Omental fat pad (tissue), 4 donors: Measurements from ENCODE around the gene ACOT11. TPM values are rescaled to one million over a fixed set of nuclear protein-coding genes. Genes with fewer than 3 reads are reported as not detected.

Experiments
- ATAC-seq: fragments of 150-250 bp; one replicate; pipeline ENCODE4 v1.9.1; 2016; ENCODE audit warnings: mild to moderate bottlenecking, moderate library complexity; ENCODE audit not compliant: low FRiP score
- DNase-seq: peaks from one replicate; pipeline ENCODE4 v3.0.0-alpha.2; 2019; ENCODE audit warnings: low spot score
- total RNA-seq, 4 donors: library from RNA; depleted of rRNA; stranded (reverse); fragments of >200 nt; gene quantifications; one replicate each; pipeline ENCODE4 v1.1.0, GENCODE V29; 2016
- TF ChIP-seq, protein P1 (sequence below), 3 donors: fragments of 450-650 bp; IDR thresholded peaks; one replicate each; pipeline ENCODE4 v1.5.1; 2016 to 2017; ENCODE audit warnings: antibody characterized with exemption in 3 of 3, mild to moderate bottlenecking in 3 of 3, moderate library complexity in 2 of 3

ACOT11 gene
- total RNA-seq, 4 donors from 2014 or later = 1.4 to 3.8 (median 3.2) TPM

DNA sequence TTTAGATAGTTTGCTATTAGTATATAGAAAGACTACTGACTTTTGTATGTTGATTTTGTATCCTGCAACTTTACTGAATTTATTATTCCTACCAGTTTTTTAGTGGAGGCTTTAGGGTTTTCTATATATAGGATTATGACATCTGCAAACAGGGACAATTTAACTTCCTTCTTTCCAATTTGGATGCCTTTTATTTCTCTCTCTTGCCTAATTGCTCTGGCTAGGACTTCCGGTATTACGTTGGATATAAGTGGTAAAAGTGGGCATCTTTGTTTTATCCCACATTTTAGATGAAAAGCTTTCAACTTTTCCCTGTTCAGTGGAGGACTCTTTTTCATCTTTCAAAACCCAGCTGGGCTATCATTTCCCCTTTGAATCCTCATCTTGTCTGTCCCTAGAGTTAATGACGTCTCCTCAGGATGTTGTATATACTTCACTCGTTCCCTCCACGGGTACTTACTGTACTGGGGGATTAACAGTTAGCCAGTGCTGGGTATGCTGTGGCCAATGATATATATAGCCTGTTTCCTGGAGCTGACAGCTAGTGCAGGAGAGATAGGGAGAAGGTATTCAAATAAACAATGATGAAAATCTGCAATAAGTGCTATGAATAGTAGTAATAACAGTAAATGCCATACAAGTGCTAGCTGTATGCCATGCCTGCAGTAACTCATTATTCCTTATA, 9.8 kb downstream of the ACOT11 start:
- ATAC-seq (no peak), DNase-seq (no peak)
- TF ChIP-seq, protein P1, sequence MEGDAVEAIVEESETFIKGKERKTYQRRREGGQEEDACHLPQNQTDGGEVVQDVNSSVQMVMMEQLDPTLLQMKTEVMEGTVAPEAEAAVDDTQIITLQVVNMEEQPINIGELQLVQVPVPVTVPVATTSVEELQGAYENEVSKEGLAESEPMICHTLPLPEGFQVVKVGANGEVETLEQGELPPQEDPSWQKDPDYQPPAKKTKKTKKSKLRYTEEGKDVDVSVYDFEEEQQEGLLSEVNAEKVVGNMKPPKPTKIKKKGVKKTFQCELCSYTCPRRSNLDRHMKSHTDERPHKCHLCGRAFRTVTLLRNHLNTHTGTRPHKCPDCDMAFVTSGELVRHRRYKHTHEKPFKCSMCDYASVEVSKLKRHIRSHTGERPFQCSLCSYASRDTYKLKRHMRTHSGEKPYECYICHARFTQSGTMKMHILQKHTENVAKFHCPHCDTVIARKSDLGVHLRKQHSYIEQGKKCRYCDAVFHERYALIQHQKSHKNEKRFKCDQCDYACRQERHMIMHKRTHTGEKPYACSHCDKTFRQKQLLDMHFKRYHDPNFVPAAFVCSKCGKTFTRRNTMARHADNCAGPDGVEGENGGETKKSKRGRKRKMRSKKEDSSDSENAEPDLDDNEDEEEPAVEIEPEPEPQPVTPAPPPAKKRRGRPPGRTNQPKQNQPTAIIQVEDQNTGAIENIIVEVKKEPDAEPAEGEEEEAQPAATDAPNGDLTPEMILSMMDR (IDR thresholded peaks at IDR 0.05) = no peak

DNA sequence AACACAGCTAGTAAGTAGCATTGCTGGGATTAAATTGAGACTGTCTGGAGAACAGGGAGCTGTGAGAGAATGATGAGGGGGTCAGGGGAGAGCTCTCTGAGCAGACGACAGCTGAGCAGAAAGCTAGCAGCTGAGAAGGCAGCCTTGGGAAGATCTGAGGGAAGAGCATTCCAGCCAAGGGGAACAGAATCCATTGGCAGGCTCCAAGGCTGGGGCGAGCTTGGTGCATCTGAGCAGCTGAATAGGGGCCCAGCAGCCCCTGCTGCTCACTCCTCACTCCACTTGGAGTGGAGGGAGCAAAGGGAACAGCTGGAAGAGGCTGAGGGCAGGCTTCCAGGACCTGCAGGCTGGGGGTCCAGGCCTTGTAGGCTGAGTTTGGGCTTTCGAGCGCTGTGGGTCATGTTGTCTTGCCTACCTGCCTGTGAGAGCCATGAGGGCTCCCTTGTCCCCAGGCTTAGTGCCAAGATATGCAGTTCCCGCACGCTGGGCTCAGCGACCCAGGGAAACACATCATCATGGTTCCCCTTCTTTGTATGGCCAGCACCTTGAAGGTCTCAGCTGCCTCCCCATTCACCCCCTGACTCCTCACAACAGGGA, 10.5 kb downstream of the ACOT11 start:
- no peak for ATAC-seq
- TF ChIP-seq, protein P1 (IDR thresholded peaks at IDR 0.05) = no peak

DNA sequence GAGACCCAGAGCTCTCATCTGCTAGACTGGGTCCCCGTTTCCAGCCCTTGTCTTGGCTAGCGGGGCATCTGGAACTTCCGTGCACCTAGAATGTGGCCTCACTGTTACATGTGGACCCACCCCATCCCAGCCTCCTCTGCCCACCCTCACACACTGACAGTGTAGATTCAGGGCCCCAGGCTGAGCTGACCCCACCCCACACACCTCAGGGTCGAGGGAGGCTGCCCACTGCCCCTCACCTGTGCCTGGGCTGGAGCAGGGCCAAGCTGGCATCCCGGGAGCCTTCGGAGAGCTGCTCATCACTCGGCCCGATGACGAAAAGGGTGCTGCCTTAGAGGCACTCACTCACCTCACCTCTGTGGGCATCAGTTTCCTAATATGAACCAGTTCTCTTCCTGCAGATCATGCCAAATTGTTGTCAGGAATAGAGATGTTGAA, 11.1 kb downstream of the ACOT11 start:
- TF ChIP-seq, protein P1 (IDR thresholded peaks at IDR 0.05) = no peak
- ATAC-seq (no peak), DNase-seq (no peak)

More for the DNA sequence above, 10.5 kb downstream of the ACOT11 start:
- DNase-seq = no peak

DNA sequence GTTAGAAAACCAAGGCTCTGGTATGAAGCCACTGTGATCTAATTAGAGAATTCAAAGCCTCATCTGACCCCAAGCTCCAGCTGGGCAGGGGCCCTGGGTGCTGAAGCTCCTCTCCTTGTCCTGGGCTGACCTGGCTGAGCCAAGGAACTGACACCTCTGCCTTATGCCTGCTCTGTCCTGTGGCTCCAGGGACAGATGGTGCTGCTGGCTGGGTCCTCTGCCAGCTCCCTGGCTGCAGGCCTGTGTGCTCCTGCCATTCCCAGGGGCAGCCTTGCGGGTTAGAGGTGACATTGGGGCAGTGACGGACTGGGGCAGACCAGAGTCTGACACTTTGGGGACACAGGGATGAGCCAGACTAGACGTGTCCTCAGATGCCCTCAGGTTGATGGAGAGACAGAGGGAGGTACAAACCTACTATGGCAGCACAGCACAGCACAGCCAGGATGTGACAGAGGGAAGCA, 11.8 kb downstream of the ACOT11 start:
- TF ChIP-seq, protein P1 (IDR thresholded peaks at IDR 0.05) = no peak
- ATAC-seq (no peak), DNase-seq (no peak)

DNA sequence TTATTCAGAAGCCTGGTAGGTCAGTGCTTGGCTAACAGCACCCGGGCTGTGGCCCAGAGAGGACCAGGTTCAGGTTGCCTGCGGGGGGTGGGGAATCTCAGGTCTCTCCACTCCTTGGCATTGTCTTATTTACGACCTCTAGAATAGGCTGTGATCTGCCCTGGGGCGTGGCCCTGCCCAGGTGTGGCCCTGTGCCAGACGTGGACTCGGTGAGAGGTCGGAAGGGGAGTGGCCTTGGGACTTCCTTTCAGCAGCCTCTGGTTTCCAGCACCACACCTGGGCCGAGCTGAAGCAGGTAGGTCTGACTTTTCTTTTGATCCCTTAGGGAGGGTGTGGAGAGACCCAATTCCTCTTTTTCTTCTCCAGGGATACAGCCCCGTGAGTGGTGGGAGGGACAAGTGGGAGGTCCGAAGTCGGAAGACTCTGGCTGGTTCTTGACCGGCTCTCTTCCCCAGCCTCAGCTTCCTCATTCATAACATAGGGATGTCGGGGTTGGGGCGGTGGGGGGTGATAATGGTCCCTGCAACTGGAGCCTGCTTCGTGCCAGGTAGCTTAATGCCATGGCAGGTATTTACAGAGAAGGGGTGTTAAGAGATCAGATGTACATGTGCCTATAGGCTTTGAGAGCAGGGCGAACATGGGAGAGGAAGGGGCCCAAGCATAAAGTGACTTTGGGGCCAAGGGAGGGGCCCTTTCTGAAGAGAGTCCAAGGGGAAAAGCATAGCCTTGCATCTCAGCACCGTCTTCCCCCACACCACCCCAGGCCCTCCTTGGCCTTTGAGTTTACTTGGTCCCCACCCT, 16.5 kb downstream of the ACOT11 start:
- TF ChIP-seq, protein P1 (IDR thresholded peaks at IDR 0.05) = no peak
- DNase-seq (no peak), ATAC-seq (no peak)

DNA sequence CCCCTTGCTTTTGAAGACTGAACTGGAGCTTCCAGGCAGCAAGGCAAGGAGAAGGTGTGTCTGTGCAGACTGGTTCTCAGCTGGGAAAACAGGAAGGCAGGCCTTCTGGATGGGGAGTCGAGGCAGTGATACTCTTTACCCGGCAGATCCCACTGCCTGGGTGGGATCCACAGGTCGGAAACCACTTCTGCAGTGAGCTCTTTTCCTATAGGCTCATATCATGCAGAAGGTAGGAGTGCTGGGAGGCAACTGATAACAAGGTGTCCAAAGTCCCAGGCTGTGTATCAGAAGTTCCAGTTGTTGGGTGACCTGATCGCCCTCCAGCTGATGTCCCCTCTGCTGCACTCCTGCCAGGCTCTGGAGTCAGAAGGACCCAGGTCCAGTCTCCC, 17.1 kb downstream of the ACOT11 start:
- TF ChIP-seq, protein P1 (IDR thresholded peaks at IDR 0.05) = no peak
- ATAC-seq = no peak
- DNase-seq = no peak
